ENCODE measurements around the gene DISC1.

DNA sequence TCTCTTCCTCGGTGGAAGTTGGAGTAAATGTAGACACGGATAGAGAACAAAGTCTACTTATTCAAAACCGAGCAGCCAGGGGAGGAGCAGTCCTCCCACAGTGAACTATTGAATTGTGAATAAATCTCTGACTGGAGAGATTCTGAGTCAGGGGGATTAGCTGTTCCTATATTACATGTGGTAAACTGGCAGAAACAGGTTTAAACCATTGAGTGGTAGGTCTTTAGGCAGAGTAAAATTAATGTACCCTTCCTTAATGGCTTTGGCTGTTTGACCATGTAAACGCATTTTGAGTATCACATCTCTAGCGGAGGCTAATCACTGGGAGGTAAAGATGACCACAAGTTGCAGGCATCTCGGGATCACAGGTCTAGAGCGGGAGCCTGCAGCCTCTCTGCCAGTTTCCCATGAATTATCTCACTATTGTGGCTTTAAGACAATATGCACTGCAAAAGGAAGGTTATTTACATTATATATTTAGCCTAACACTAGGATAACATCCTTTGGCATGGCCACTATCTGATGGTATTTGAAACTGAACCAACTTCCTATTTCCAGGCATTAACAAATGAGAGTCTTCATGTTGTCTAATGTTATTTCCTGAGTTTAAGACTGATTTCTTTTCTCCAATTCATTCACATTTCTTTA is 7.9 kb upstream of the DISC1 start:
- TF ChIP-seq, protein P1, sequence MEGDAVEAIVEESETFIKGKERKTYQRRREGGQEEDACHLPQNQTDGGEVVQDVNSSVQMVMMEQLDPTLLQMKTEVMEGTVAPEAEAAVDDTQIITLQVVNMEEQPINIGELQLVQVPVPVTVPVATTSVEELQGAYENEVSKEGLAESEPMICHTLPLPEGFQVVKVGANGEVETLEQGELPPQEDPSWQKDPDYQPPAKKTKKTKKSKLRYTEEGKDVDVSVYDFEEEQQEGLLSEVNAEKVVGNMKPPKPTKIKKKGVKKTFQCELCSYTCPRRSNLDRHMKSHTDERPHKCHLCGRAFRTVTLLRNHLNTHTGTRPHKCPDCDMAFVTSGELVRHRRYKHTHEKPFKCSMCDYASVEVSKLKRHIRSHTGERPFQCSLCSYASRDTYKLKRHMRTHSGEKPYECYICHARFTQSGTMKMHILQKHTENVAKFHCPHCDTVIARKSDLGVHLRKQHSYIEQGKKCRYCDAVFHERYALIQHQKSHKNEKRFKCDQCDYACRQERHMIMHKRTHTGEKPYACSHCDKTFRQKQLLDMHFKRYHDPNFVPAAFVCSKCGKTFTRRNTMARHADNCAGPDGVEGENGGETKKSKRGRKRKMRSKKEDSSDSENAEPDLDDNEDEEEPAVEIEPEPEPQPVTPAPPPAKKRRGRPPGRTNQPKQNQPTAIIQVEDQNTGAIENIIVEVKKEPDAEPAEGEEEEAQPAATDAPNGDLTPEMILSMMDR (conservative IDR thresholded peaks at IDR 0.05; ENCODE audit: low read depth in 2 of 2), result no peak
- TF ChIP-seq EZH2phosphoT487 (IDR thresholded peaks at IDR 0.05; ENCODE audit: unreplicated experiment) (no peak), EZH2 (IDR thresholded peaks at IDR 0.05; ENCODE audit: low read depth, unreplicated experiment) (no peak), CREB1 (CRISPR knock-in tag; IDR thresholded peaks at IDR 0.05; ENCODE audit: low read depth) (no peak), POLR2AphosphoS5 (IDR thresholded peaks at IDR 0.05; ENCODE audit: low read depth) (no peak), JUNB (IDR thresholded peaks at IDR 0.05; ENCODE audit: unreplicated experiment) (no peak), ZNF114 (CRISPR knock-in tag; IDR thresholded peaks at IDR 0.05) (no peak), STAT1 (IDR thresholded peaks at IDR 0.05; ENCODE audit: unreplicated experiment) (no peak)
